ENCODE data around the gene PAFAH1B1. TPM values are rescaled to one million over a fixed set of nuclear protein-coding genes. Genes with fewer than 3 reads are reported as not detected.

The PAFAH1B1 gene
- total and polyA plus RNA-seq, 7 experiments from 2014 or later, result 15.8 to 156 (median 127) TPM

DNA sequence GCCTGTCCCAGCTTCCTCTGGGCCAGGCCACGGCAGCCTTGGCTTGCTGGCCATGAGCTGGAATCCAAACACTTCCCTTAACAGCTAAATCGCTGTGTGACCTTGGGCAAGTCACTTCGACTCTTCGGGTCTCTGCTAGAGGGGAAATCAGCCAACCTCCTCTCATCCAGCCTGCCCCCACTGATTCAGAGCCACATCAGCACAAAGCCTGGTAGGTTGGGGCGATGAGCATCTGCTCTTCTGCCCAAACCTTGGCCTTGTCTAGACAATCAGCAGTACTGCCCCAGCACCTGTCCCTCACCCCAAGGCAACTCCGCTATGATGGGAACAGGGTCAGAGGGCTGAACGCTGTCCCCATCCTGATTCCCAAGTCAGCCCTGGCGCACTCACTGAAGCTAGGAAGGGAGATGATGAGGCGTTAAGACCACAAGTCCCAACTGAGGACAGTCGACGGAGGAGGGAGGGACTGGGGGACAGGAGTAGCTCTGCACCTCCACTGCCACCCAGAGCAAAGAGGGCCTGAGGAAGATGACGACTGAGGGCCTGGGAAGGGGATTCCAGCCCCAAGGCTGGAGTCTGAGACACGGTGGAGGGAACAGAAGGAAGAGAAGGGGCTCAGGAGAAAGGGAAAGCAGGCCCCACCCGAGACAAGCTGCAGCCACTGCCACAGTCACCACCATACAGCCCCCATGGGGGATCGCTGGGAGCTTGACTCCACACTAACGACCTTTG, 116.8 kb downstream of the PAFAH1B1 start:
- H3K4me1 Mint-ChIP-seq, result peaks cover 37 to 56% (median 40%) of the 10 kb centered on the region in 7 donors
- ATAC-seq, result no peak
- no peaks in the 10 kb centered on the region for H3K36me3 Mint-ChIP-seq
- no peaks in the 10 kb centered on the region for H3K9me3 ChIP-seq (ENCODE audit: control insufficient read depth in 2 of 3, low read length in 3 of 3)
- peak overlapping the region; percentile 28 to 88 (median 81) for H3K27ac Mint-ChIP-seq
- intact Hi-C loops (cut with micrococcal nuclease), result loop anchor here (2.0 to 5.0 kb wide), 7 partner anchors 77 to 1013 kb away; partner anchors contain the start of genes CTNS (in 1 of the 2), EMC6 (in 1 of the 2), HASPIN (in 1 of the 2) and MNT (in 1 of the 2)
- no peaks in the 10 kb centered on the region for H3K27me3 ChIP-seq (ENCODE audit: control insufficient read depth in 2 of 2, insufficient read depth in 2 of 2, low read length in 2 of 2)
- DNase-seq, result no peak
- H3K4me3 Mint-ChIP-seq, result peak overlapping the region; percentile 78 to 91 (median 86)
- H3K4me1 ChIP-seq (ENCODE audit: control insufficient read depth in 2 of 2, insufficient read depth in 2 of 2, low read length in 2 of 2), result peaks cover 22 to 36% of the 10 kb centered on the region in 2 donors
- H3K36me3 ChIP-seq (ENCODE audit: control insufficient read depth in 2 of 3, insufficient read depth in 3 of 3, low read length in 3 of 3), result no peaks in the 10 kb centered on the region
- peak overlapping the region; percentile 59 for H3K27ac ChIP-seq (ENCODE audit: low read depth, low read length)
- H3K9me3 Mint-ChIP-seq, result no peaks in the 10 kb centered on the region
- H3K4me3 ChIP-seq (ENCODE audit: low read length), result peak overlapping the region; percentile 59
- CTCF ChIA-PET, result interaction anchor here (0.7 kb wide), 1 partner anchor 77 kb away, joined by 4 read pairs; no protein-coding TSS in a partner anchor
- no peaks in the 10 kb centered on the region for H3K27me3 Mint-ChIP-seq
- POLR2A ChIA-PET, result interaction anchor here (0.6 to 1.5 kb wide), 2 partner anchors 76 to 195 kb away, joined by 3 read pairs; no protein-coding TSS in a partner anchor

DNA sequence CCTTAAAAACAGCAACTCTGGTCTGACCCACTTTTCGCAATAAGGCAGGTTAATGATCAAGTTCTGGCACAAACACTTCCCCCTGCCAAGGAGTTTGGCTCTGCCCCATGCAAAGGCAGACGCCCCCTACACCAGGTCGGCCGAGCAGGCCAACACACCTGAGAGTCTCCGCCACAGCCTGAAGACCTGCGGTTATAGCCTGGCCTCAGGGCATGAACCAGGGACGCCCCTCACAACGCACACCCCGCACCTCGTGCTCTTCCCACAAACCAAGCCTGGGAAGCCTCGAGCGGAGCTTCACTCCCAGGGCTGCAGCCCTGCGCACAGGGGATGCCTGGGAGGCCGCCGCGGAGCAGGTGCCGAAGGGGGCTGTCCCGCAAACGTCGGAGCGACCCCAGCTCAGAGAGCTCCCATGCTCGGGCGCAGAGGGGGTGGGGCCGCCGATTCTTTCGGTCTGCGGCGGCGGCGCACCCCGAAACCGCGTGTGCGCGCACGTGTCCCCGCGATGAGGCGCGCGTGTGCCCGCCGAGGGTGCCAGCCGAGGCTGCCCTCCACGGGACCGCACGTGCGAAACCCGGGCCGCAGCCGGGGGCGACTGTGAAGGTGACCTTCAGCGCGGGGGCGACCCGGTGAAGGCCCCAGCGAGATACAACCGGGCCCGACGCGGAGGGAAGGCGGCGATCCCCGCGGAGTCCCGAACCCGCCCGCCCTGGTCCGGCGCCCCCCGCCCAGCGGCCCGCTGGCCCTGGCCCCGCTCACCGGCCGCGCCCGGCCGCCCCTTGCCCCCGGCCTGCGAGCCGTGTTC, 117.6 kb downstream of the PAFAH1B1 start:
- POLR2A ChIA-PET, result interaction anchor here (0.6 to 1.5 kb wide), 2 partner anchors 75 to 196 kb away, joined by 3 read pairs; no protein-coding TSS in a partner anchor
- Histone ChIP-seq H3K27me3 (ENCODE audit: control insufficient read depth in 2 of 2, insufficient read depth in 2 of 2, low read length in 2 of 2) (no peaks in the 10 kb centered on the region), H3K4me1 (ENCODE audit: control insufficient read depth in 2 of 2, insufficient read depth in 2 of 2, low read length in 2 of 2) (peaks cover 22 to 36% of the 10 kb centered on the region in 2 donors), H3K36me3 (ENCODE audit: control insufficient read depth in 2 of 3, insufficient read depth in 3 of 3, low read length in 3 of 3) (no peaks in the 10 kb centered on the region), H3K4me3 (ENCODE audit: low read length) (peak overlapping the region; percentile 97), H3K9me3 (ENCODE audit: control insufficient read depth in 2 of 3, low read length in 3 of 3) (no peaks in the 10 kb centered on the region), H3K27ac (ENCODE audit: low read depth, low read length) (peak overlapping the region; percentile 70)
- intact Hi-C loops (cut with micrococcal nuclease), result loop anchor here (1.0 to 5.0 kb wide), 14 partner anchors 13 to 1012 kb away; partner anchors contain the start of genes EMC6 (in 2 of the 2), METTL16 (in 2 of the 2), MNT (in 2 of the 2) and PAFAH1B1 (in 2 of the 2)
- DNase-seq, result peak in 5 of 9 donors; percentile 13 to 52 (median 23)
- Mint-ChIP-seq H3K4me3 (peak overlapping the region; percentile 78 to 91 (median 87)), H3K27ac (peak overlapping the region in 8 of 9 donors; percentile 28 to 82 (median 74)), H3K27me3 (no peaks in the 10 kb centered on the region), H3K4me1 (peaks cover 33 to 50% (median 37%) of the 10 kb centered on the region in 7 donors), H3K9me3 (no peaks in the 10 kb centered on the region), H3K36me3 (no peaks in the 10 kb centered on the region)
- CTCF ChIA-PET, result no interaction called here
- ATAC-seq, result peak; percentile 18

DNA sequence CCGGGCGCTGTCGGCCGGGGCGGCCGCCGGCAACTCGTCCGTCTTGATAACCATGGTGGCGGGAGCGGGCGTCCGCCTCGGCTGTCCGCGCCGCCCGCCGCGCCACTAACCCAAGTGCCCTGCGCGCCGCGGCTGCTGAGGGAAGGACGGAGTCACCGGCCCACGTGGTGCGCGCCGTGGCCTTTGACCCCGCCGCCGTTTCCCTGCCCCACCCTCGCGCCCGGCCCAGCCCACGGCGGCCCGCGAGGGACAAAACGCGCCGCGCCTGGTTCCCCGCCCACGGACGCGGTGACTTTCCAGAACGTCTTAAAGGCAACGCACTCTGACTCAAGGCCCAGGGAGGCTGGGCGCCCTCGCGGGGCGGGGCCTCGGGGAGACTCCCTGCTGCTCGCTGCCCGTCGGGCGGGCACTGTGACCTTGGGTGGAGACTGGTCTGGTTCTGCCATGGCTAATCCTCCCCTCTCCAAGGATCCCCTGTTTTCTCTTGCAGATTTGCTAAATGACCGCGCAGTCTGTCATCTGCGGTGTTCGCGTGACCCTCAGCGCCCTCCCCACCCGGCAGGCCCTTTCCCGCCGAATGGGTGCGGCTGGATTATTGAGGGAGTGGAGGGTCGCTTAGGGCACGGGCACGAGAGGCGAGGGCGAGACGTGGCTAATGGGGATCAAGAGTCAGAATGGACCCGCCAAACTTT, 118.3 kb downstream of the PAFAH1B1 start, which contains the start of gene CLUH:
TSS of gene CLUH (minus strand) at position 157 of the 692 bp plus-strand sequence. CDS start at position 54, 103 bp downstream.
- peaks cover 33 to 44% (median 36%) of the 10 kb centered on the region in 7 donors for H3K4me1 Mint-ChIP-seq
- no peaks in the 10 kb centered on the region for H3K27me3 Mint-ChIP-seq
- H3K4me3 ChIP-seq (ENCODE audit: low read length), result peak within 1 kb of the TSS; percentile 97
- peaks cover 22 to 36% of the 10 kb centered on the region in 2 donors for H3K4me1 ChIP-seq (ENCODE audit: control insufficient read depth in 2 of 2, insufficient read depth in 2 of 2, low read length in 2 of 2)
- H3K27me3 ChIP-seq (ENCODE audit: control insufficient read depth in 2 of 2, insufficient read depth in 2 of 2, low read length in 2 of 2), result no peaks in the 10 kb centered on the region
- intact Hi-C loops (cut with micrococcal nuclease), result loop anchor here (1.0 to 5.0 kb wide), 14 partner anchors 13 to 1011 kb away; partner anchors contain the start of genes EMC6 (in 2 of the 2), METTL16 (in 2 of the 2), MNT (in 2 of the 2) and PAFAH1B1 (in 2 of the 2)
- no peaks in the 10 kb centered on the region for H3K36me3 Mint-ChIP-seq
- DNase-seq (peak; percentile 92 to 99 (median 96)), ATAC-seq (peak; percentile 98)
- H3K36me3 ChIP-seq (ENCODE audit: control insufficient read depth in 2 of 3, insufficient read depth in 3 of 3, low read length in 3 of 3), result no peaks in the 10 kb centered on the region
- no peaks in the 10 kb centered on the region for H3K9me3 ChIP-seq (ENCODE audit: control insufficient read depth in 2 of 3, low read length in 3 of 3)
- POLR2A ChIA-PET, result interaction anchor here (0.6 kb wide), 1 partner anchor 897 kb away, joined by 5 read pairs; no protein-coding TSS in a partner anchor
- no peaks in the 10 kb centered on the region for H3K9me3 Mint-ChIP-seq
- peak within 1 kb of the TSS; percentile 78 to 91 (median 87) for H3K4me3 Mint-ChIP-seq
- H3K27ac ChIP-seq (ENCODE audit: low read depth, low read length), result peak within 1 kb of the TSS; percentile 70
- H3K27ac Mint-ChIP-seq, result peak within 1 kb of the TSS; percentile 41 to 89 (median 75)
- CTCF ChIA-PET, result no interaction called here

DNA sequence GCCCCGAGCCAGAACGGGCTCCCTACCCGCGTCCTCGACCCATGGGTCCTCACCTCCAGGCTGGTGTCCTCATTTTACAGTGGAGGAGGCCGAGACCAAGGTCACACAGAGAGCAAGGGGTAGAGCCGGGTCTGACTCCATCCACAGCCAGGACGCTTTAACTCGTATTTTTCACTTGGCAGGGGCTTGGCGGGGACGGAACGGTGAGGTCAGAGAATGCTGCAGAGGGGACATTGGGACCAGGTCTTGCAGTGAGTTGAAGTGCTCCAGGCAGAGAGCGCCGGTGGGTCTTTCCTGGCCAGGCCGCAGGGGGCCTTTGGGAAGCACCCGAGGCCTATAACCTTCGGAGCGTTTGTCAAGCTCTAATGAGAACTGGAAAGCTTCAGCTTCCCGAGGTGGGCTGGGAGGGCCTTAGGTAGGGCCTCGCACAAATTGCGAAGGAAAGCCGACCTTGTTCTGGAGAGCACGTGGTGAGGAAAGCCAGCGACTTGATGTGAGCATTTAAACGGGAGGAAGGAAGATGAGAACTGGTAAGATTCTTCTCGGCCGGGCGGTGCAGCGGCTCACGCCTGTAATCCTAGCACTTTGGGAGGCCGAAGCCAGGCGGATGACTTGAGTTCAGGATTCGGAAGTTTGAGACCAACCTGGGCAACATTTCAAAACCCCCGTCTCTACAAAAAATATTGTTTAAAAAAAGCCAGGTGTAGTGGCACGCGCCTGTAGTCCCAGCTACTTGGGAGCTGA, 119.0 kb downstream of the PAFAH1B1 start:
- Mint-ChIP-seq H3K27me3 (no peaks in the 10 kb centered on the region), H3K4me1 (peaks cover 33 to 43% (median 36%) of the 10 kb centered on the region in 7 donors), H3K36me3 (no peaks in the 10 kb centered on the region), H3K27ac (peak overlapping the region in 7 of 9 donors; percentile 22 to 89 (median 66)), H3K4me3 (peak overlapping the region; percentile 76 to 91 (median 86)), H3K9me3 (no peaks in the 10 kb centered on the region)
- ChIA-PET CTCF (interaction anchor here (0.6 kb wide), 1 partner anchor 137 kb away, joined by 3 read pairs; no protein-coding TSS in a partner anchor), POLR2A (interaction anchor here (0.6 kb wide), 1 partner anchor 898 kb away, joined by 5 read pairs; no protein-coding TSS in a partner anchor)
- intact Hi-C loops (cut with micrococcal nuclease), result loop anchor here in 1 of 2 donors (5.0 kb wide), 2 partner anchors 75 to 310 kb away; partner anchors contain the start of gene MNT
- Histone ChIP-seq H3K9me3 (ENCODE audit: control insufficient read depth in 2 of 3, low read length in 3 of 3) (no peaks in the 10 kb centered on the region), H3K36me3 (ENCODE audit: control insufficient read depth in 2 of 3, insufficient read depth in 3 of 3, low read length in 3 of 3) (no peaks in the 10 kb centered on the region), H3K27me3 (ENCODE audit: control insufficient read depth in 2 of 2, insufficient read depth in 2 of 2, low read length in 2 of 2) (no peaks in the 10 kb centered on the region), H3K4me3 (ENCODE audit: low read length) (peak overlapping the region; percentile 97), H3K4me1 (ENCODE audit: control insufficient read depth in 2 of 2, insufficient read depth in 2 of 2, low read length in 2 of 2) (peaks cover 22 to 36% of the 10 kb centered on the region in 2 donors), H3K27ac (ENCODE audit: low read depth, low read length) (peak overlapping the region; percentile 70)
- no peak for DNase-seq
- no peak for ATAC-seq

DNA sequence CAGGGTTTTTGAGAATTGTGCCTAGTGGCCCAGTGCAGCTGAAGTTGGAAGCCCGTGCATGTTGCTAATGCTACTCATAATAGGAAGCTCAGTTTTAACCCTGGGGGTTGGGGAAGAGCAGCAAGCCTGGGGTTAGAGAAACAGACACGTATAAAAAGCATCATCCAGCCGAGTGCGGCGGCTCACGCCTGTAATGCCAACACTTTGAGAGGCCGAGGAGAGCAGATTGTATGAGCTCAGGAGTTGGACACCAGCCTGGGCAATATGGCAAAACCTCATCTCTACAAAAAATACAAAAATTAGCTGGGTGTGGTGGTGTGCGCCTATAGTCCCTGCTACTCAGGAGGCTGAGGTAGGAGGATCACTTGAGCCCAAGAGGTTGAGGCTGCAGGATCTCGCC, 120.4 kb downstream of the PAFAH1B1 start:
- Mint-ChIP-seq H3K27ac (peak overlapping the region in 1 of 9 donors; percentile 71), H3K4me3 (peak overlapping the region in 4 of 10 donors; percentile 5 to 45 (median 22)), H3K9me3 (no peaks in the 10 kb centered on the region), H3K4me1 (peaks cover 25 to 34% (median 30%) of the 10 kb centered on the region in 7 donors), H3K36me3 (no peaks in the 10 kb centered on the region), H3K27me3 (no peaks in the 10 kb centered on the region)
- Histone ChIP-seq H3K9me3 (ENCODE audit: control insufficient read depth in 2 of 3, low read length in 3 of 3) (no peaks in the 10 kb centered on the region), H3K27ac (ENCODE audit: low read depth, low read length) (no peak overlapping the region), H3K4me3 (ENCODE audit: low read length) (no peak overlapping the region), H3K36me3 (ENCODE audit: control insufficient read depth in 2 of 3, insufficient read depth in 3 of 3, low read length in 3 of 3) (no peaks in the 10 kb centered on the region), H3K4me1 (ENCODE audit: control insufficient read depth in 2 of 2, insufficient read depth in 2 of 2, low read length in 2 of 2) (peaks cover 22 to 29% of the 10 kb centered on the region in 2 donors), H3K27me3 (ENCODE audit: control insufficient read depth in 2 of 2, insufficient read depth in 2 of 2, low read length in 2 of 2) (no peaks in the 10 kb centered on the region)
- POLR2A ChIA-PET, result no interaction called here
- CTCF ChIA-PET, result no interaction called here
- DNase-seq (no peak), ATAC-seq (no peak)
- intact Hi-C loops (cut with micrococcal nuclease), result loop anchor here in 1 of 2 donors (5.0 kb wide), 2 partner anchors 73 to 312 kb away; partner anchors contain the start of gene MNT
